HepG2 (cell line): ENCODE measurements around the gene ADCY5. TPM values are rescaled to one million over a fixed set of nuclear protein-coding genes. Genes with fewer than 3 reads are reported as not detected.

Experiments used
- ATAC-seq: fragments of 200-7000 bp; cut with Tn5 transposase; 3 replicates; pipeline ENCODE4 v1.9.1; 2020; ENCODE audit warnings: mild to moderate bottlenecking, moderate library complexity
- BruUV-seq: library from RNA; stranded (reverse); fragments of 400-500 nt; replicated peaks from 2 replicates; lab custom pipeline; 2021; lab: Mats Ljungman, UMichigan
- CTCF ChIA-PET: fragments of 300-600 bp; formaldehyde crosslinking; extraction: SDS; loops from one replicate; lab custom pipeline; 2021; ENCODE audit warnings: low total read pairs, inconsistent platforms, low intra/inter-chr PET ratio; lab: Yijun Ruan, JAX
- POLR2A ChIA-PET: fragments of 350-600 bp; sonication (Branson Sonifier 250); formaldehyde crosslinking; loops from one replicate; lab custom pipeline; 2020; ENCODE audit warnings: antibody characterized with exemption, inconsistent platforms; lab: Yijun Ruan, JAX
- DNase-seq: peaks from one replicate; pipeline ENCODE4 v3.0.0-alpha.2; 2015; ENCODE audit warnings: low spot score
- FAIRE-seq: peaks from 3 replicates; lab custom pipeline; 2011; peaks lifted over from hg19 to GRCh38; lab: Jason Lieb, UNC
- H2AFZ ChIP-seq: one replicate; pipeline ENCODE4 v1.6.1; 2011; ENCODE audit warnings: low read length, inconsistent platforms
- H3K27ac ChIP-seq: fragments of 300-600 bp; 3 replicates; pipeline ENCODE4 v1.8.0; 2011; ENCODE audit warnings: mixed run types, mild to moderate bottlenecking, mixed read lengths, low read length, inconsistent platforms; ENCODE audit not compliant: insufficient read depth; ENCODE audit errors: extremely low read length
- H3K27me3 ChIP-seq, 2 experiments: fragments of 200-600 bp in 1 of 2; 2 replicates in 1 of 2; 3 replicates in 1 of 2; pipeline versions ENCODE4 v1.6.0 to v1.8.0; 2011; ENCODE audit warnings: low read length in 2 of 2, mild to moderate bottlenecking in 2 of 2, moderate library complexity in 2 of 2, inconsistent platforms in 1 of 2; ENCODE audit not compliant: insufficient read depth in 2 of 2, control insufficient read depth in 1 of 2
- H3K36me3 ChIP-seq, 2 experiments: fragments of 200-600 bp in 1 of 2; replicated peaks in 1 of 2; 2 replicates in 1 of 2; 3 replicates in 1 of 2; pipeline versions ENCODE4 v1.5.1 to v1.8.0; 2011; ENCODE audit warnings: low read length in 2 of 2, inconsistent platforms in 1 of 2; ENCODE audit not compliant: insufficient read depth in 2 of 2, control insufficient read depth in 1 of 2
- H3K4me1 ChIP-seq: 2 replicates; pipeline ENCODE4 v1.5.1; 2012; ENCODE audit warnings: low read length, inconsistent platforms; ENCODE audit not compliant: insufficient read depth
- H3K4me2 ChIP-seq: 2 replicates; pipeline ENCODE4 v1.6.0; 2011; ENCODE audit warnings: low read depth, low read length, inconsistent platforms
- H3K4me3 ChIP-seq, 3 experiments: fragments of 200-600 bp in 1 of 3; sonication (generic), shearing (Covaris generic) in 1 of 3; replicated peaks in 1 of 3; 2 replicates each; pipeline ENCODE4 v1.5.1; 2011 to 2016; ENCODE audit warnings: low read length in 3 of 3, inconsistent platforms in 2 of 3, low read depth in 2 of 3, mild to moderate bottlenecking in 2 of 3, control low read depth in 1 of 3, mixed read lengths in 1 of 3; ENCODE audit not compliant: insufficient read depth in 1 of 3
- H3K79me2 ChIP-seq: one replicate; pipeline ENCODE4 v1.6.1; 2011; ENCODE audit warnings: low read length, inconsistent platforms; ENCODE audit not compliant: insufficient read depth
- H3K9ac ChIP-seq: 2 replicates; pipeline ENCODE4 v1.6.0; 2011; ENCODE audit warnings: mild to moderate bottlenecking, low read depth, low read length, inconsistent platforms; ENCODE audit not compliant: insufficient read depth
- H3K9me3 ChIP-seq: 2 replicates; pipeline ENCODE4 v1.5.1; 2012; ENCODE audit warnings: mild to moderate bottlenecking, low read length
- H4K20me1 ChIP-seq: 2 replicates; pipeline ENCODE4 v1.6.0; 2011; ENCODE audit warnings: inconsistent platforms, mild to moderate bottlenecking, low read length, moderate library complexity; ENCODE audit not compliant: insufficient read depth
- CBX5 ChIP-seq: sonication (generic); formaldehyde crosslinking; IDR thresholded peaks from 2 replicates; pipeline ENCODE4 v1.4.0; 2020; ENCODE audit warnings: missing genetic modification reagents, borderline replicate concordance
- GMEB1 ChIP-seq: sonication (generic); formaldehyde crosslinking; IDR thresholded peaks from 2 replicates; pipeline ENCODE4 v1.5.1; 2020; ENCODE audit warnings: missing genetic modification reagents, mild to moderate bottlenecking, borderline replicate concordance
- HDAC1 ChIP-seq: sonication (generic); formaldehyde crosslinking; IDR thresholded peaks from 2 replicates; pipeline ENCODE4 v1.5.1; 2020; ENCODE audit warnings: mild to moderate bottlenecking, missing genetic modification reagents
- MTA1 ChIP-seq: sonication (generic); formaldehyde crosslinking; IDR thresholded peaks from 2 replicates; pipeline ENCODE4 v1.4.0; 2020; ENCODE audit warnings: missing genetic modification reagents, mild to moderate bottlenecking, borderline replicate concordance
- ZKSCAN8 ChIP-seq: IDR thresholded peaks from 2 replicates; pipeline ENCODE4 v1.6.1; 2016; ENCODE audit warnings: borderline replicate concordance, missing genetic modification reagents, missing compliant biosample characterization
- WGBS: methylation state at CpG from one replicate; pipeline ENCODE4 v1.1.6; 2017; ENCODE audit warnings: low lambda C conversion rate; 5-methylcytosine and 5-hydroxymethylcytosine counted together
- in situ Hi-C: cut with HindIII; loops from 2 replicates; pipeline ENCODE4 v1.10.0; 2017; ENCODE audit warnings: low pct_unique_long_range_greater_than_20kb; ENCODE audit not compliant: extremely low pct_ligation_motif_present
- intact Hi-C: fragments of 100-400 bp; cut with micrococcal nuclease; formaldehyde crosslinking; loops from one replicate; pipeline ENCODE4 v1.10.0; 2022; ENCODE audit not compliant: unreplicated experiment
- polyA plus RNA-seq, 8 experiments: library from polyadenylated mRNA; depleted of rRNA in 3 of 8; stranded (reverse) in 7 of 8; unstranded in 1 of 8; fragments of >200 nt; fragmentation: Illumina TruSeq in 4 of 8; extraction: Trizol in 4 of 8; gene quantifications; 2 replicates each; pipeline versions ENCODE4 v1.2.1 to v1.2.3, GENCODE V29; 2011 to 2016; ENCODE audit warnings: low read depth in 4 of 8, missing spikeins in 1 of 8, mixed read lengths in 1 of 8; ENCODE audit not compliant: insufficient read depth in 1 of 8
- total RNA-seq, 5 experiments: library from RNA; depleted of rRNA; stranded (reverse); fragments of >200 nt; fragmentation: Illumina TruSeq; extraction: Trizol; gene quantifications; 2 replicates each; pipeline ENCODE4 v1.2.3, GENCODE V29; 2016; ENCODE audit warnings: low read depth in 1 of 5
- TF ChIP-seq, protein P1 (sequence below): sonication (generic); formaldehyde crosslinking; IDR thresholded peaks from 2 replicates; pipeline ENCODE4 v1.4.0; 2020; ENCODE audit warnings: mild to moderate bottlenecking, missing genetic modification reagents, borderline replicate concordance

Gene ADCY5
- total and polyA plus RNA-seq, 2 of the 13 experiments (the other 11 are each of a cell fraction or from before 2014, with no cell fraction given) = not detected

- Histone ChIP-seq H3K36me3 (no peaks in the 10 kb centered on the region), H3K9me3 (no peaks in the 10 kb centered on the region), H2AFZ (no peak overlapping the region), H3K9ac (no peak overlapping the region), H3K79me2 (no peaks in the 10 kb centered on the region), H4K20me1 (no peaks in the 10 kb centered on the region), H3K27ac (no peak overlapping the region), H3K4me1 (no peaks in the 10 kb centered on the region), H3K4me3 (no peak overlapping the region), H3K27me3 (peaks cover 0 to 2% of the 10 kb centered on the region in 2 experiments; a peak in 2 of 5 replicates), H3K4me2 (no peak overlapping the region)
- in situ Hi-C loops = no loop called here
- DNase-seq (no peak), FAIRE-seq (no peak), ATAC-seq (no peak)
- intact Hi-C loops = no loop called here
- TF ChIP-seq HDAC1 (CRISPR knock-in tag) = no peak
- no peak for TF ChIP-seq GMEB1
- TF ChIP-seq ZKSCAN8 (CRISPR knock-in tag) = no peak
- TF ChIP-seq, protein P1, sequence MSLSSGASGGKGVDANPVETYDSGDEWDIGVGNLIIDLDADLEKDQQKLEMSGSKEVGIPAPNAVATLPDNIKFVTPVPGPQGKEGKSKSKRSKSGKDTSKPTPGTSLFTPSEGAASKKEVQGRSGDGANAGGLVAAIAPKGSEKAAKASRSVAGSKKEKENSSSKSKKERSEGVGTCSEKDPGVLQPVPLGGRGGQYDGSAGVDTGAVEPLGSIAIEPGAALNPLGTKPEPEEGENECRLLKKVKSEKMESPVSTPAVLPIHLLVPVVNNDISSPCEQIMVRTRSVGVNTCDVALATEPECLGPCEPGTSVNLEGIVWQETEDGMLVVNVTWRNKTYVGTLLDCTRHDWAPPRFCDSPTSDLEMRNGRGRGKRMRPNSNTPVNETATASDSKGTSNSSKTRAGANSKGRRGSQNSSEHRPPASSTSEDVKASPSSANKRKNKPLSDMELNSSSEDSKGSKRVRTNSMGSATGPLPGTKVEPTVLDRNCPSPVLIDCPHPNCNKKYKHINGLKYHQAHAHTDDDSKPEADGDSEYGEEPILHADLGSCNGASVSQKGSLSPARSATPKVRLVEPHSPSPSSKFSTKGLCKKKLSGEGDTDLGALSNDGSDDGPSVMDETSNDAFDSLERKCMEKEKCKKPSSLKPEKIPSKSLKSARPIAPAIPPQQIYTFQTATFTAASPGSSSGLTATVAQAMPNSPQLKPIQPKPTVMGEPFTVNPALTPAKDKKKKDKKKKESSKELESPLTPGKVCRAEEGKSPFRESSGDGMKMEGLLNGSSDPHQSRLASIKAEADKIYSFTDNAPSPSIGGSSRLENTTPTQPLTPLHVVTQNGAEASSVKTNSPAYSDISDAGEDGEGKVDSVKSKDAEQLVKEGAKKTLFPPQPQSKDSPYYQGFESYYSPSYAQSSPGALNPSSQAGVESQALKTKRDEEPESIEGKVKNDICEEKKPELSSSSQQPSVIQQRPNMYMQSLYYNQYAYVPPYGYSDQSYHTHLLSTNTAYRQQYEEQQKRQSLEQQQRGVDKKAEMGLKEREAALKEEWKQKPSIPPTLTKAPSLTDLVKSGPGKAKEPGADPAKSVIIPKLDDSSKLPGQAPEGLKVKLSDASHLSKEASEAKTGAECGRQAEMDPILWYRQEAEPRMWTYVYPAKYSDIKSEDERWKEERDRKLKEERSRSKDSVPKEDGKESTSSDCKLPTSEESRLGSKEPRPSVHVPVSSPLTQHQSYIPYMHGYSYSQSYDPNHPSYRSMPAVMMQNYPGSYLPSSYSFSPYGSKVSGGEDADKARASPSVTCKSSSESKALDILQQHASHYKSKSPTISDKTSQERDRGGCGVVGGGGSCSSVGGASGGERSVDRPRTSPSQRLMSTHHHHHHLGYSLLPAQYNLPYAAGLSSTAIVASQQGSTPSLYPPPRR (CRISPR knock-in tag) = no peak
- TF ChIP-seq MTA1 (CRISPR knock-in tag) = no peak
- no peak for TF ChIP-seq CBX5
- WGBS = 28% methylated on average over 7 of the region's 7 CpGs
- no TSS peak for BruUV-seq
- POLR2A ChIA-PET = no interaction called here
- CTCF ChIA-PET = no interaction called here
Measured at GRCh38 chr3:123370819-123371218, 78.1 kb downstream of the ADCY5 start.
